RWPE1 (cell line): ENCODE measurements around the gene EIF4ENIF1.

Experiments used
- CTCF ChIA-PET: fragments of 350-600 bp; sonication (Branson Sonifier 250); formaldehyde crosslinking; extraction: SDS; loops from one replicate; lab custom pipeline; 2021; lab: Yijun Ruan, JAX
- POLR2A ChIA-PET: fragments of 400-600 bp; formaldehyde crosslinking; extraction: SDS; loops from one replicate; lab custom pipeline; 2020; ENCODE audit warnings: antibody characterized with exemption; ENCODE audit not compliant: low non-redundant PET; lab: Yijun Ruan, JAX
- DNase-seq: peaks from one replicate; pipeline ENCODE4 v3.0.0; 2012; ENCODE audit warnings: low spot score
- H3K27ac ChIP-seq: fragments of 450-650 bp; 2 replicates; pipeline ENCODE4 v1.5.1; 2017
- TF ChIP-seq, protein P1 (sequence below): fragments of 450-650 bp; conservative IDR thresholded peaks from 2 replicates; pipeline ENCODE4 v1.5.1; 2017; ENCODE audit warnings: low read depth, mild to moderate bottlenecking

Gene EIF4ENIF1

DNA sequence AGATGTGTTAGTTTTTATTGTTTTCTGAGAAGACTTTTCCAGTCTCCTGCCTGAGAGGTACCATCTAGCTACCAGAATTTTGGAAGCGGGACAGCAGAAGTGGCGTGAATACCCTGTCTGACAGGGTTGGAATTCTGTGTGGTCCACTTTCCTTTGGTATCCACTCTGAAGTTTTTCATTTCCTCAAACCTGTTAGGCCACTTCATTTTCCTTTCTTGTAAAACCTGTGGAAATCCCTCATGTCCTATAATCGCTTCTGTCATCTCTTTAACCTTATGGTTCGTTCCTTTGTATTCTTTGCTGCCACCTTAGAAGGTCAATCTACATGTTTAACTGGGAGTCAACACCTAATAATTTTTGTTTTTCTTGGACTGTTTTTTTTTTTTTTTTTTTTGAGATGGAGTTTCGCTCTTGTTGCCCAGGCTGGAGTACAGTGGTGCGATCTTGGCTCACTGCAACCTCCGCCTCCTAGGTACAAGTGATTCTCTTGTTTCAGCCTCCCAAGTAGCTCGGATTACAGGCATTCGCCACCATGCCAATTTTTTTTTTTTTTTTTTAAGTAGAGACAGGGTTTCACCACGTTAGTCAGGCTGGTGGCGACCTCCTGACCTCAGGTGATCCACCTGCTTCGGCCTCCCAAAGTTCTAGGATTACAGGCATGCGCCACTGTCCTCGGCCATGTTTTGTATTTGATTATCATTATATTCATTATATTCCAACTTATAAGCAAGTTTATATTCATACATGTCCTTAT is 13.7 kb upstream of the EIF4ENIF1 start:
- TF ChIP-seq, protein P1, sequence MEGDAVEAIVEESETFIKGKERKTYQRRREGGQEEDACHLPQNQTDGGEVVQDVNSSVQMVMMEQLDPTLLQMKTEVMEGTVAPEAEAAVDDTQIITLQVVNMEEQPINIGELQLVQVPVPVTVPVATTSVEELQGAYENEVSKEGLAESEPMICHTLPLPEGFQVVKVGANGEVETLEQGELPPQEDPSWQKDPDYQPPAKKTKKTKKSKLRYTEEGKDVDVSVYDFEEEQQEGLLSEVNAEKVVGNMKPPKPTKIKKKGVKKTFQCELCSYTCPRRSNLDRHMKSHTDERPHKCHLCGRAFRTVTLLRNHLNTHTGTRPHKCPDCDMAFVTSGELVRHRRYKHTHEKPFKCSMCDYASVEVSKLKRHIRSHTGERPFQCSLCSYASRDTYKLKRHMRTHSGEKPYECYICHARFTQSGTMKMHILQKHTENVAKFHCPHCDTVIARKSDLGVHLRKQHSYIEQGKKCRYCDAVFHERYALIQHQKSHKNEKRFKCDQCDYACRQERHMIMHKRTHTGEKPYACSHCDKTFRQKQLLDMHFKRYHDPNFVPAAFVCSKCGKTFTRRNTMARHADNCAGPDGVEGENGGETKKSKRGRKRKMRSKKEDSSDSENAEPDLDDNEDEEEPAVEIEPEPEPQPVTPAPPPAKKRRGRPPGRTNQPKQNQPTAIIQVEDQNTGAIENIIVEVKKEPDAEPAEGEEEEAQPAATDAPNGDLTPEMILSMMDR, result no peak
- POLR2A ChIA-PET, result no interaction called here
- DNase-seq, result no peak
- no peak overlapping the region for H3K27ac ChIP-seq
- CTCF ChIA-PET, result no interaction called here

DNA sequence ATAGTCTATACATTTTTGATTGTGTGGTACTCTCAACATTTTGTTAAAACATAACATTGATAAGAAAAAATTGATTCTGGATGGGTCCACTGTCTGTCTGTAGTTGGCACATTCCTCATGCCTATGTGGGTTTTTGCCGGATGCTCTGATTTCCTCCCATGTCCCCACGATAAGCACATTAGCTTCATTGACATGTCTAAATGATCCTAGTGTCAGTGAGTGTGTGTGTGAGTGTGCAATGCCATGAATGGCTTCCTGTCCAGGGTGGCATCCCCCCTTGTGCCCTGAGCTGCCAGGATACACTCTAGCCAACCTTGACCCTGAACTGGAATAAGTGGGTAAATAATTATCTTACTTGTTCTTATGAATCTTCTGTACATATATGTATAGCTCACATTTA is 12.1 kb upstream of the EIF4ENIF1 start:
- DNase-seq, result no peak
- TF ChIP-seq, protein P1, result no peak
- no peak overlapping the region for H3K27ac ChIP-seq
- CTCF ChIA-PET, result interaction anchor here (0.7 kb wide), 1 partner anchor 10 kb away, joined by 4 read pairs; no protein-coding TSS in a partner anchor
- POLR2A ChIA-PET, result no interaction called here

DNA sequence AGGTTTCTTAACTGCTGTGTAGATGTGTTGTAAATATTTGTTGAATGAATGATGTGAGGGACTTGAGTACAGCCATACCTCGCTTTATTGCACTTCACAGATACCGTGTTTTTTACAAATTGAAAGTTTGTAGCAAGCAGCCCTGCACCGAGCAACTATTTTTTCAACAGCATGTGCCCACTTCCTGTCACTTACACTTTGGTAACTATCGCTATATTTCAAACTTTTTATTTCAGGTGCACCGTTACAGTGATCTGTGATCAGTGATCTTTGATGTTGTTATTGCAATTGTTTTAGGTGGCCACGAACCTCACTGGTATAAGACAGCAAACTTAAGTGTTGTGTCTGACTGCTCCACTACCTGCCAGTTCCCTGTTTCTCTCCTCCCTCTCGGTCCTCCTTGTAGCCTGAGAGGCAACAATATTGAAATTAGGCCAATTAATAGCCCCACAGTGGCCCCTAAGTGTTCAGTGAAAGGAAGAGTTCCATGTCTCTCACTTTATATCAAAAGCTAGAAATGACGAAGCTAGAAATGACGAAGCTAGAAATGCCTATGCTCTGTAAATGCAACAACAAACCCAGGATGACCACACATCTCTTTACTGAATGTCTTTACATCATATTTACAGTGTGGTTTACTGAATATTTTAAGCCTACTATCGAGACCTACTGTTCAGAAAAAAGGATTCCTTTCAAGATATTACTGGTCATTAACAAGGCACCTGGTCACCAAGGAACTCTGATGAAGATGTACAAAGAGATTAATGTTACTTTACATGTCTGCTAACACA is 7.7 kb upstream of the EIF4ENIF1 start:
- peak overlapping the region; percentile 91 for H3K27ac ChIP-seq
- CTCF ChIA-PET, result no interaction called here
- POLR2A ChIA-PET, result no interaction called here
- DNase-seq, result no peak
- TF ChIP-seq, protein P1, result no peak

DNA sequence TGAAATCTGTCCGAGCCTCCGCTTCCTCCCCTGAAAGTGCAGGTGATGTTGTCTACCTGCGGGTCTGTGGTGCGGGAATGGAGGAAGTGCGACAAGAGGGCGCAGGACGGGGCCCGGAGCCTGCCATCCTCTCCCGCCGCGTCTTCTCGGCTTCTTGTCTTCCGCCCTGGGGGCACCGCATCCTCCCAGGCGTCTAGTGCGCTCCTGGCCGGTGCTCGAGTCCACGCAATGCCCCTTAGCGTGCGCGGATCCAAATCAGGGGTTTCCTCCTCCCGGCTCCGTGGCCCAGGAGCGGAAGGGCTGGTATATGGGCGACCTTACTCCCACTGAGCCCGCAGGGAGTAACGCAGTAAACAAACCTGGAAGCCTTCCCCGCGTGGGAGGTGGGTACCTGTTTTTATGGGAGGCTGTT is 7.1 kb upstream of the EIF4ENIF1 start:
- TF ChIP-seq, protein P1, result no peak
- no peak for DNase-seq
- H3K27ac ChIP-seq, result peak overlapping the region; percentile 91
- ChIA-PET POLR2A (no interaction called here), CTCF (interaction anchor here (0.6 kb wide), 1 partner anchor 58 kb away, joined by 4 read pairs; no protein-coding TSS in a partner anchor)

DNA sequence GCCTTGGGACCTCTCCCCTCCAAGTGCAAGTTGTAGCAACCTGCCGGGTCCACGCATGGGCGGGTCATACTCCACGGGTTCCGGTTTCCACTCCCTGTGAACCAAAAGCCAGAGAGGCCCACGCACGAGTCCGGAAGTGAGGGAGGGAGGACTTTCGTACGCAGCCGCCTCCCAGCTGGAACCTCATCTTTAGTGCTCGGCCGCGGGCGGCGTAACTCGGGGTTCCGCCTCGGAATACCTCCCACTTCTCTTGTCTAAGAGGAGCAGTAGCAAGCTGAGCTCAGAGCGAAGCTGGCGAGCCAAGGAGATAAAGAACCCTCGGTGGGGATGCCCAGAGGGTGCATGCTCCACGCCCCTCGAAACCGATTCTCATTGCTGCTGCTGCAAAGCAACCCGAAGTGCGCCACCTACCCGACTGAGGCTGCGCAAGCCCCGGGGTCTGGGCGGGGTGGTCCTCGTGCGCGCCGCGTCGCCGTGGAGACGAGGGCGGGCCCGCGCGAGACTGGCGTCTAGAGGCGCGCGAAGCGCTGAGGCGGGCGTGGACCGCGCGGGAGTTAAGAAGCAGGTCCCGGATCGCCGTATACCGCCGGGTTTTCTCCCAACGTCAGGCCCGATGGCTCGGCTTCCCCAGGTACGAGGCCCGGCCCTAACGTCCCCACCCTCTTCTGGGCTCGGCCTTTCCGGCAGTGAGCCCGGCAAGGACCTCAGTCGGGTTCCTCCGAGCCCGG is 6.5 kb upstream of the EIF4ENIF1 start, which contains the start of gene SFI1:
Gene SFI1, plus strand, starts transcription at position 530 of the 728 bp plus-strand sequence. CDS start 11,749 bp downstream, outside the sequence.
- peak; percentile 82 for DNase-seq
- ChIA-PET CTCF (interaction anchor here (0.6 kb wide), 1 partner anchor 59 kb away, joined by 4 read pairs; no protein-coding TSS in a partner anchor), POLR2A (interaction anchor here (0.6 kb wide), 1 partner anchor 25 kb away, joined by 4 read pairs; no protein-coding TSS in a partner anchor)
- H3K27ac ChIP-seq, result peak within 1 kb of the TSS; percentile 91
- TF ChIP-seq, protein P1, result no peak
